Natural killer cell (primary cell): Measurements from ENCODE around the gene C8G. TPM values are rescaled to one million over a fixed set of nuclear protein-coding genes. Genes with fewer than 3 reads are reported as not detected.

ENCODE experiments used
- ATAC-seq, 3 donors: fragments of 150-1000 bp in 2 of 3; fragments of 200-7000 bp in 1 of 3; cut with Tn5 transposase; 1 replicate in 1 of 3; 2 replicates in 2 of 3; pipeline ENCODE4 v1.10.0; 2021; ENCODE audit warnings: mild to moderate bottlenecking in 2 of 3, moderate library complexity in 2 of 3
- DNase-seq, 2 donors: peaks; one replicate each; pipeline versions ENCODE4 v3.0.0 to v3.0.0-alpha.2; 2013 to 2021; ENCODE audit warnings: mixed read lengths in 1 of 2
- H3K27ac ChIP-seq: one replicate; pipeline ENCODE4 v1.5.1; 2013; ENCODE audit warnings: mild to moderate bottlenecking, low read length
- H3K27me3 ChIP-seq: one replicate; pipeline ENCODE4 v1.6.1; 2013; ENCODE audit warnings: low read length; ENCODE audit not compliant: control insufficient read depth, insufficient read depth
- H3K36me3 ChIP-seq: one replicate; pipeline ENCODE4 v1.6.1; 2013; ENCODE audit warnings: low read length; ENCODE audit not compliant: control insufficient read depth, insufficient read depth
- H3K4me1 ChIP-seq: one replicate; pipeline ENCODE4 v1.6.1; 2013; ENCODE audit warnings: low read length; ENCODE audit not compliant: control insufficient read depth, insufficient read depth
- H3K4me3 ChIP-seq: one replicate; pipeline ENCODE4 v1.5.1; 2013; ENCODE audit warnings: low read length
- H3K9me3 ChIP-seq: one replicate; pipeline ENCODE4 v1.6.1; 2013; ENCODE audit warnings: low read length; ENCODE audit not compliant: control insufficient read depth, insufficient read depth
- H3K27ac Mint-ChIP-seq, 2 donors: one replicate each; pipeline ENCODE4 v1.8.0; 2022; ENCODE audit warnings: mild to moderate bottlenecking in 2 of 2, mixed read lengths in 2 of 2, moderate library complexity in 1 of 2
- H3K27me3 Mint-ChIP-seq, 2 donors: one replicate each; pipeline ENCODE4 v1.8.0; 2022; ENCODE audit warnings: low read depth in 2 of 2, mixed read lengths in 2 of 2
- H3K36me3 Mint-ChIP-seq: one replicate; pipeline ENCODE4 v1.8.0; 2022; ENCODE audit warnings: mixed read lengths
- H3K4me1 Mint-ChIP-seq, 2 donors: one replicate each; pipeline ENCODE4 v1.8.0; 2022; ENCODE audit warnings: mixed read lengths in 2 of 2
- H3K4me3 Mint-ChIP-seq: one replicate; pipeline ENCODE4 v1.8.0; 2022; ENCODE audit warnings: mild to moderate bottlenecking, moderate library complexity, mixed read lengths
- H3K9me3 Mint-ChIP-seq, 2 donors: one replicate each; pipeline ENCODE4 v1.8.0; 2022; ENCODE audit warnings: mixed read lengths in 2 of 2
- CTCF ChIP-seq: fragments of 200-600 bp; IDR thresholded peaks from one replicate; pipeline ENCODE4 v1.8.0; 2022; ENCODE audit warnings: antibody characterized with exemption
- WGBS: methylation state at CpG from one replicate; pipeline ENCODE4 v1.1.7; 2013; ENCODE audit warnings: missing lambda C conversion rate; ENCODE audit not compliant: insufficient coverage; 5-methylcytosine and 5-hydroxymethylcytosine counted together
- intact Hi-C: fragments of 100-400 bp; cut with micrococcal nuclease; formaldehyde crosslinking; loops from one replicate; pipeline ENCODE4 v1.14.2; 2022
- total RNA-seq, 4 donors: library from RNA; stranded (reverse); fragments of 120-200 nt in 1 of 4; gene quantifications; one replicate each; pipeline versions ENCODE4 v1.2.3 to v1.2.4, GENCODE V29; 2013 to 2022

Gene C8G
- total RNA-seq, 3 donors from 2014 or later (not counting 1 experiment from before 2014, with no cell fraction given): 3.9 to 8.5 (median 7.3) TPM

GRCh38 chr9:136951541-136952320, 6.7 kb downstream of the C8G start, which contains the start of gene LCN12:
LCN12 (plus strand) TSS chr9:136952273; CDS start chr9:136952328, 55 bp downstream.
- H3K9me3 Mint-ChIP-seq: peaks cover 3 to 4% of the 10 kb centered on the region in 2 donors
- H3K36me3 Mint-ChIP-seq: no peaks in the 10 kb centered on the region
- no peak within 1 kb of the TSS for H3K4me3 Mint-ChIP-seq
- peaks cover 4 to 43% of the 10 kb centered on the region in 2 donors for H3K4me1 Mint-ChIP-seq
- H3K27me3 Mint-ChIP-seq: no peaks in the 10 kb centered on the region
- H3K36me3 ChIP-seq: no peaks in the 10 kb centered on the region
- H3K9me3 ChIP-seq: no peaks in the 10 kb centered on the region
- TF ChIP-seq CTCF: no peak
- intact Hi-C loops: no loop called here
- H3K4me3 ChIP-seq: no peak within 1 kb of the TSS
- WGBS: 90% methylated on average over 13 of the region's 14 CpGs
- no peak within 1 kb of the TSS for H3K27ac Mint-ChIP-seq
- H3K4me1 ChIP-seq: peaks cover 44% of the 10 kb centered on the region
- no peak for ATAC-seq
- H3K27me3 ChIP-seq: no peaks in the 10 kb centered on the region
- peak within 1 kb of the TSS; percentile 83 for H3K27ac ChIP-seq
- DNase-seq: no peak

- 94% methylated on average over 15 of the region's 15 CpGs for WGBS
Measured at GRCh38 chr9:136952321-136952850, 7.3 kb downstream of the C8G start.

GRCh38 chr9:136952876-136953770, 8.1 kb downstream of the C8G start:
- no peak overlapping the region for H3K4me3 Mint-ChIP-seq
- no peak overlapping the region for H3K27ac Mint-ChIP-seq
- no peak for TF ChIP-seq CTCF
- Histone ChIP-seq H3K36me3 (no peaks in the 10 kb centered on the region), H3K27me3 (no peaks in the 10 kb centered on the region), H3K4me3 (no peak overlapping the region), H3K27ac (no peak overlapping the region), H3K4me1 (peaks cover 42% of the 10 kb centered on the region), H3K9me3 (no peaks in the 10 kb centered on the region)
- H3K36me3 Mint-ChIP-seq: no peaks in the 10 kb centered on the region
- WGBS: 94% methylated on average over 44 of the region's 44 CpGs
- H3K4me1 Mint-ChIP-seq: peaks cover 4 to 40% of the 10 kb centered on the region in 2 donors
- H3K27me3 Mint-ChIP-seq: no peaks in the 10 kb centered on the region
- H3K9me3 Mint-ChIP-seq: peaks cover 4 to 5% of the 10 kb centered on the region in 2 donors
- no peak for DNase-seq
- no peak for ATAC-seq
- intact Hi-C loops: no loop called here

More at GRCh38 chr9:136952321-136952850, 7.3 kb downstream of the C8G start:
- Mint-ChIP-seq H3K36me3 (no peaks in the 10 kb centered on the region), H3K27ac (no peak overlapping the region), H3K27me3 (no peaks in the 10 kb centered on the region), H3K4me3 (no peak overlapping the region), H3K4me1 (peaks cover 4 to 40% of the 10 kb centered on the region in 2 donors), H3K9me3 (peaks cover 4 to 5% of the 10 kb centered on the region in 2 donors)
- DNase-seq (no peak), ATAC-seq (no peak)
- intact Hi-C loops: no loop called here
- Histone ChIP-seq H3K27ac (no peak overlapping the region), H3K4me1 (peaks cover 43% of the 10 kb centered on the region), H3K4me3 (no peak overlapping the region), H3K36me3 (no peaks in the 10 kb centered on the region), H3K27me3 (no peaks in the 10 kb centered on the region), H3K9me3 (no peaks in the 10 kb centered on the region)
- TF ChIP-seq CTCF: no peak
